Hepatocyte (in vitro differentiated cells): ENCODE measurements around the gene CCR1. TPM values are rescaled to one million over a fixed set of nuclear protein-coding genes. Genes with fewer than 3 reads are reported as not detected.

ENCODE experiments used
- DNase-seq: peaks from one replicate; pipeline ENCODE4 v3.0.0-alpha.2; 2016; ENCODE audit warnings: low spot score
- H2AFZ ChIP-seq: fragments of 200-600 bp; sonication (generic); 2 replicates; pipeline ENCODE4 v1.6.0; 2016; ENCODE audit warnings: antibody characterized with exemption, mild to moderate bottlenecking
- H3K27ac ChIP-seq: fragments of 200-600 bp; sonication (generic); 2 replicates; pipeline ENCODE4 v1.5.1; 2016; ENCODE audit warnings: mild to moderate bottlenecking
- H3K27me3 ChIP-seq: fragments of 200-600 bp; sonication (generic); 2 replicates; pipeline ENCODE4 v1.6.1; 2016
- H3K36me3 ChIP-seq: fragments of 200-600 bp; sonication (generic); replicated peaks from 2 replicates; pipeline ENCODE4 v1.5.1; 2016; ENCODE audit warnings: low read depth; ENCODE audit not compliant: insufficient read depth
- H3K4me1 ChIP-seq: fragments of 200-600 bp; sonication (generic); 2 replicates; pipeline ENCODE4 v1.5.1; 2016; ENCODE audit warnings: mild to moderate bottlenecking, moderate library complexity; ENCODE audit not compliant: insufficient read depth
- H3K4me2 ChIP-seq: fragments of 200-600 bp; sonication (generic); 2 replicates; pipeline ENCODE4 v1.6.0; 2016
- H3K4me3 ChIP-seq: fragments of 200-600 bp; sonication (generic); 2 replicates; pipeline ENCODE4 v1.5.1; 2016; ENCODE audit warnings: mild to moderate bottlenecking
- H3K79me2 ChIP-seq: fragments of 200-600 bp; sonication (generic); 2 replicates; pipeline ENCODE4 v1.6.0; 2017; ENCODE audit warnings: mild to moderate bottlenecking
- H3K9me2 ChIP-seq: fragments of 200-600 bp; sonication (generic); replicated peaks from 2 replicates; pipeline ENCODE4 v1.6.0; 2017; ENCODE audit warnings: mild to moderate bottlenecking; ENCODE audit not compliant: insufficient read depth
- H3K9me3 ChIP-seq: fragments of 200-600 bp; sonication (generic); 2 replicates; pipeline ENCODE4 v1.5.1; 2016; ENCODE audit warnings: low read depth, mild to moderate bottlenecking
- H4K20me1 ChIP-seq: fragments of 200-600 bp; sonication (generic); 2 replicates; pipeline ENCODE4 v1.6.0; 2016; ENCODE audit warnings: mild to moderate bottlenecking; ENCODE audit not compliant: insufficient read depth, poor library complexity, severe bottlenecking
- CTCF ChIP-seq: fragments of 200-600 bp; sonication (generic); IDR thresholded peaks from 2 replicates; pipeline ENCODE4 v1.5.1; 2016; ENCODE audit warnings: antibody characterized with exemption, mild to moderate bottlenecking; ENCODE audit not compliant: poor library complexity
- EZH2 ChIP-seq: fragments of 200-600 bp; sonication (generic); IDR thresholded peaks from 2 replicates; pipeline ENCODE4 v1.6.1; 2016; ENCODE audit warnings: antibody characterized with exemption, mild to moderate bottlenecking, borderline replicate concordance
- EZH2phosphoT487 ChIP-seq: fragments of 200-600 bp; sonication (generic); IDR thresholded peaks from one replicate; pipeline ENCODE4 v1.6.1; 2018; ENCODE audit warnings: antibody characterized with exemption, mild to moderate bottlenecking, low read depth, moderate library complexity; ENCODE audit not compliant: unreplicated experiment, severe bottlenecking
- WGBS: methylation state at CpG from one replicate; pipeline ENCODE4 v1.1.6; 2016; ENCODE audit warnings: low lambda C conversion rate; ENCODE audit errors: missing lambda C conversion rate; 5-methylcytosine and 5-hydroxymethylcytosine counted together
- polyA plus RNA-seq: library from polyadenylated mRNA; unstranded; fragments of >200 nt; fragmentation: Nextera tagmentation; extraction: Ambion mirVana; gene quantifications from 2 replicates; pipeline ENCODE4 v1.2.1, GENCODE V29; 2016
- total RNA-seq: library from RNA; depleted of rRNA; stranded (reverse); fragments of >200 nt; gene quantifications from 2 replicates; pipeline ENCODE4 v1.2.3, GENCODE V29; 2014

Gene CCR1
- total RNA-seq (2.7 and 3.5 TPM in 2 replicates), polyA plus RNA-seq (1.8 and 2.3 TPM in 2 replicates)

DNA sequence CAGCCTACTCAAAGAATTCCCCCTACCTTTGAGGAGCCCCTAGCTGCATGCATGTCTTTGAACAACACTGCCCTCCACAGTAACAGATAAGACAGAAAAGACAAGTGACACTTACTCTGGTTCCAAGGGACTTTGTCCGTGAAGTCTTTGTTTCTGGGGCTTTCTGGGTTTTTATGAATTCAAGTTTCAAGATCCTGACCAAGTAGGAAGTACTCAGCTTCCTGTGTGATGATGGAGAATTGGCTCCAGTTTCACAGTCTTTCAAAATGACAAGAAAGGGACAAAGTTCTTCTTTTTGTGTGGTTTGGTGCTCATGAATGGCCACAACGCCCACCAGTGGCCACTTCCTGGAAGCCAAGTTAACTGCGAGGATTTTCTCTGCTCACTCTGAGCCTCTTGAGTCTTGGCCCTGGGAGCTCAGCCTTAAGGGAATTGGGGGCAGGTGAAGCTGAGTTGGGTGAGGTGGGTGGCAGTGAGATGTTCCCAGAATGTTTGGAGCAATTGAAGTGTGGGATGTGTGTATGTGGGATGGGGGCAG lies at the start of gene CCR1:
Gene CCR1 (minus strand): TSS at position 147 of the 538 bp plus-strand sequence. CDS start 4,000 bp downstream, outside the sequence.
- DNase-seq, result peak; percentile 65
- no peaks in the 10 kb centered on the region for H3K9me2 ChIP-seq
- no peak within 1 kb of the TSS for H3K4me3 ChIP-seq
- H2AFZ ChIP-seq, result peak within 1 kb of the TSS; percentile 56
- no peaks in the 10 kb centered on the region for H3K27me3 ChIP-seq
- no peaks in the 10 kb centered on the region for H3K79me2 ChIP-seq
- H3K4me2 ChIP-seq, result peak within 1 kb of the TSS; percentile 44
- H4K20me1 ChIP-seq, result no peaks in the 10 kb centered on the region
- TF ChIP-seq EZH2phosphoT487, result no peak
- peak; percentile 63 for TF ChIP-seq CTCF
- WGBS, result 25% methylated on average over 3 of the region's 3 CpGs
- H3K9me3 ChIP-seq, result no peaks in the 10 kb centered on the region
- H3K36me3 ChIP-seq, result no peaks in the 10 kb centered on the region
- H3K27ac ChIP-seq, result peak within 1 kb of the TSS; percentile 78
- H3K4me1 ChIP-seq, result peaks cover 4% of the 10 kb centered on the region

DNA sequence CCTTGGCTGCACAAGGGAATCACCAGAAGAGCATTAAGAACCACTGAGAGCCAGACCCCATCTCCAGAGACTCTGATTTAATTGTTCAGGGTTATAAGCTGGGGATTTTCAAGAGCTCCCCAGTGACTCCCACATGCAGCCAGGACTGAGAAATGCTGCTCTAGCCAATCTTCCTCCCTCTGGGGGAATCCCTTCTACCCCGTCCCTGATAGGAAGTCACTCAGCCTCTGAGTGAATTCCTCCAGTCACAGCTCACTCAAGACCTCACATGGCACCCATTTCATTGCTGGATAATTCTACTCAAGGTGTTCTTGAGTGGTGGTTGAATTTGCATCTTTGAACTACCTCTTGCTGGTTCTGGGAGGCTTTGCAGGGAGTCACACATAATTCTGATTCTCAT lies 44.9 kb upstream of the CCR1 start:
- no peaks in the 10 kb centered on the region for H4K20me1 ChIP-seq
- no peaks in the 10 kb centered on the region for H3K36me3 ChIP-seq
- H3K4me2 ChIP-seq, result no peak overlapping the region
- H3K4me3 ChIP-seq, result no peak overlapping the region
- H3K9me3 ChIP-seq, result no peaks in the 10 kb centered on the region
- TF ChIP-seq EZH2 (no peak), EZH2phosphoT487 (no peak), CTCF (no peak)
- no peak overlapping the region for H3K27ac ChIP-seq
- H2AFZ ChIP-seq, result no peak overlapping the region
- no peaks in the 10 kb centered on the region for H3K9me2 ChIP-seq
- no peaks in the 10 kb centered on the region for H3K27me3 ChIP-seq
- H3K4me1 ChIP-seq, result no peaks in the 10 kb centered on the region
- no peaks in the 10 kb centered on the region for H3K79me2 ChIP-seq
- 82% methylated on average over 1 of the region's 1 CpG for WGBS
- no peak for DNase-seq

GRCh38 chr3:46245146-46245545 lies 37.0 kb upstream of the CCR1 start:
- H3K4me1 ChIP-seq, result no peaks in the 10 kb centered on the region
- H3K4me2 ChIP-seq, result no peak overlapping the region
- no peaks in the 10 kb centered on the region for H3K9me2 ChIP-seq
- 86% methylated on average over 3 of the region's 3 CpGs for WGBS
- no peak overlapping the region for H3K4me3 ChIP-seq
- H3K36me3 ChIP-seq, result no peaks in the 10 kb centered on the region
- no peak for DNase-seq
- no peaks in the 10 kb centered on the region for H3K9me3 ChIP-seq
- no peak for TF ChIP-seq CTCF
- TF ChIP-seq EZH2phosphoT487, result no peak
- TF ChIP-seq EZH2, result no peak
- H4K20me1 ChIP-seq, result no peaks in the 10 kb centered on the region
- H2AFZ ChIP-seq, result no peak overlapping the region
- no peaks in the 10 kb centered on the region for H3K27me3 ChIP-seq
- H3K79me2 ChIP-seq, result no peaks in the 10 kb centered on the region
- H3K27ac ChIP-seq, result no peak overlapping the region
